ENCODE data around the gene CFAP61. TPM values are rescaled to one million over a fixed set of nuclear protein-coding genes. Genes with fewer than 3 reads are reported as not detected.

CFAP61 gene
- total and polyA plus RNA-seq, 9 of the 15 experiments (the other 6 are each of a cell fraction or from before 2014, with no cell fraction given) = 0.11 TPM; not detected in 8

DNA sequence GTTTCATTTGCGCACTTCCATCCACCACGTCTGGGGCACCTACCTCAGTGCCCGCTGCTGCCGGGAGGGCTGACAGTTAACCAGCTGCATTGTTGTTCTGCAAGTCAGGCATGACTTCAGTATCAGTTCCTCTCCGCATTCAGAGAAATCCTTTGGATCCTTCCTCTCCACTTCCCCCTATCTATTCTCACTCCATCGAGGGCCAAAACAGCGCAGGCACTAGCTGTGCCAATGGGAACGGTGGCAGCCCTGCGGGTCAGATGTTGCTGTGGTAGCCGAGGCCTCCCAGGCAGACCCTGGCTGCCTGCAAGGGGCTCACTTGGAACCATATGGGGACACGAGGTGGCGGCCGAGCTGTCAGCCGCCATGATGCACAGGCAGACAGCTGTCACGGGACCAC, 251.4 kb downstream of the CFAP61 start:
- intact Hi-C loops (cut with micrococcal nuclease) (no loop called here), in situ Hi-C loops (cut with MboI) (no loop called here)
- Histone ChIP-seq H2AFZ (ENCODE audit: low read depth, low read length) (no peak overlapping the region), H3K36me3 (ENCODE audit: control insufficient read depth, insufficient read depth, low read length) (no peaks in the 10 kb centered on the region), H3K4me3 (no peak overlapping the region), H3K79me2 (ENCODE audit: control insufficient read depth, insufficient read depth, low read length) (no peaks in the 10 kb centered on the region), H3K9ac (ENCODE audit: insufficient read depth in 1 of 2, low read depth in 2 of 2, low read length in 2 of 2) (no peak overlapping the region), H3K4me1 (replicated peaks in 1 of 2; ENCODE audit: control insufficient read depth in 2 of 2, insufficient read depth in 2 of 2, low read length in 2 of 2) (no peaks in the 10 kb centered on the region), H3K27me3 (ENCODE audit: control insufficient read depth in 2 of 2, insufficient read depth in 2 of 2, low read length in 2 of 2) (peaks cover 4 to 14% of the 10 kb centered on the region in 2 experiments; a peak in 4 of 5 replicates), H3K4me2 (ENCODE audit: insufficient read depth, low read length) (no peak overlapping the region), H4K20me1 (replicated peaks; ENCODE audit: control insufficient read depth, insufficient read depth, low read length) (no peaks in the 10 kb centered on the region), H3K9me1 (ENCODE audit: control insufficient read depth, insufficient read depth, low read length) (no peaks in the 10 kb centered on the region), H3K27ac (ENCODE audit: extremely low read depth, low read depth, low read length) (no peak overlapping the region), H3K9me3 (replicated peaks; ENCODE audit: control insufficient read depth, insufficient read depth, low read depth, low read length) (no peaks in the 10 kb centered on the region)
- TF ChIP-seq ARID2 (IDR thresholded peaks at IDR 0.05) (no peak), RBBP5 (IDR thresholded peaks at IDR 0.05; ENCODE audit: borderline replicate concordance, insufficient read depth, low read length, poor library complexity, severe bottlenecking) (no peak), GTF2A2 (tag; IDR thresholded peaks at IDR 0.05) (no peak), HDGF (IDR thresholded peaks at IDR 0.05) (no peak), MECOM (CRISPR knock-in tag; IDR thresholded peaks at IDR 0.05) (no peak), ZNF589 (CRISPR knock-in tag; IDR thresholded peaks at IDR 0.05; ENCODE audit: low read depth) (no peak), NFE2 (IDR thresholded peaks at IDR 0.05; ENCODE audit: low read depth) (no peak), PBX2 (CRISPR knock-in tag; IDR thresholded peaks at IDR 0.05; ENCODE audit: low read depth) (no peak), PBX2 (tag; conservative IDR thresholded peaks at IDR 0.05; ENCODE audit: low read depth) (no peak), ETS2 (tag; IDR thresholded peaks at IDR 0.05; ENCODE audit: borderline replicate concordance, poor library complexity, severe bottlenecking) (no peak), SNRNP70 (optimal IDR thresholded peaks at IDR 0.05; ENCODE audit: low read depth, low read length) (no peak), FOXA1 (IDR thresholded peaks at IDR 0.05; ENCODE audit: borderline replicate concordance) (no peak), ZNF778 (CRISPR knock-in tag; IDR thresholded peaks at IDR 0.05) (no peak), ZNF77 (CRISPR knock-in tag; IDR thresholded peaks at IDR 0.05) (no peak), ARID1B (IDR thresholded peaks at IDR 0.05) (no peak), MLX (CRISPR knock-in tag; conservative IDR thresholded peaks at IDR 0.05) (no peak), KDM2B (CRISPR knock-in tag; IDR thresholded peaks at IDR 0.05) (no peak)
- TF ChIP-seq, protein P1, sequence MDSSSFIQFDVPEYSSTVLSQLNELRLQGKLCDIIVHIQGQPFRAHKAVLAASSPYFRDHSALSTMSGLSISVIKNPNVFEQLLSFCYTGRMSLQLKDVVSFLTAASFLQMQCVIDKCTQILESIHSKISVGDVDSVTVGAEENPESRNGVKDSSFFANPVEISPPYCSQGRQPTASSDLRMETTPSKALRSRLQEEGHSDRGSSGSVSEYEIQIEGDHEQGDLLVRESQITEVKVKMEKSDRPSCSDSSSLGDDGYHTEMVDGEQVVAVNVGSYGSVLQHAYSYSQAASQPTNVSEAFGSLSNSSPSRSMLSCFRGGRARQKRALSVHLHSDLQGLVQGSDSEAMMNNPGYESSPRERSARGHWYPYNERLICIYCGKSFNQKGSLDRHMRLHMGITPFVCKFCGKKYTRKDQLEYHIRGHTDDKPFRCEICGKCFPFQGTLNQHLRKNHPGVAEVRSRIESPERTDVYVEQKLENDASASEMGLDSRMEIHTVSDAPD (CRISPR knock-in tag; IDR thresholded peaks at IDR 0.05) = no peak
- WGBS (ENCODE audit: insufficient coverage, low coverage, missing lambda C conversion rate) = 1% methylated on average over 10 of the region's 15 CpGs
- FAIRE-seq = no peak
- BruUV-seq (replicated peaks) = no TSS peak
- DNase-seq (ENCODE audit: extremely low read depth in 1 of 4, low spot score in 3 of 4) = no peak
- CTCF ChIA-PET (ENCODE audit: low intra/inter-chr PET ratio) = no interaction called here
- no peak for ATAC-seq
- POLR2A ChIA-PET = interaction anchor here (0.8 kb wide), 1 partner anchor 19 kb away, joined by 3 read pairs; no protein-coding TSS in a partner anchor
